NCI-H146 treated with DMSO at 0.1 percent for 48 hours (cell line): ENCODE measurements around the gene PLD4.
"Not testable (repeated sequence)": the region's sequence is repeated elsewhere in the genome, so short reads cannot be mapped to it uniquely, and the experiment has no call there.

Source experiments
- DNase-seq: peaks from one replicate; lab custom pipeline; 2025; ENCODE audit not compliant: unreplicated experiment; lab: John Stamatoyannopoulos, UW

The PLD4 gene

GRCh38 chr14:104924421-104925213 lies at the start of gene PLD4:
Gene PLD4, plus strand, starts transcription at chr14:104924879. Its CDS starts 2,262 bp downstream, at chr14:104927141.
- DNase-seq = no peak

GRCh38 chr14:104875412-104875751 lies 49.3 kb upstream of the PLD4 start:
- DNase-seq = no peak

GRCh38 chr14:104875811-104876210 lies 48.9 kb upstream of the PLD4 start:
- no peak for DNase-seq

- DNase-seq = no peak
Measured at GRCh38 chr14:104876251-104876699, 48.4 kb upstream of the PLD4 start.

- no peak for DNase-seq
Measured at GRCh38 chr14:104877066-104877805, 47.4 kb upstream of the PLD4 start.

- DNase-seq = no peak
Measured at GRCh38 chr14:104877806-104878550, 46.7 kb upstream of the PLD4 start.

GRCh38 chr14:104878582-104878981 lies 46.1 kb upstream of the PLD4 start:
- DNase-seq = no peak

GRCh38 chr14:104879201-104879982 lies 45.3 kb upstream of the PLD4 start:
- DNase-seq = no peak

GRCh38 chr14:104879983-104880565 lies 44.6 kb upstream of the PLD4 start:
- DNase-seq = no peak

GRCh38 chr14:104880584-104881210 lies 44.0 kb upstream of the PLD4 start:
- DNase-seq = no peak

GRCh38 chr14:104881369-104881979 lies 43.2 kb upstream of the PLD4 start:
- peak; percentile 43 for DNase-seq

GRCh38 chr14:104882325-104882973 lies 42.2 kb upstream of the PLD4 start:
- DNase-seq = no peak

- no peak for DNase-seq
Measured at GRCh38 chr14:104882991-104883660, 41.6 kb upstream of the PLD4 start.

GRCh38 chr14:104883681-104884361 lies 40.9 kb upstream of the PLD4 start:
- DNase-seq = no peak

GRCh38 chr14:104884381-104884780 lies 40.3 kb upstream of the PLD4 start:
- not testable (repeated sequence) for DNase-seq

GRCh38 chr14:104885031-104885972 lies 39.4 kb upstream of the PLD4 start:
- DNase-seq = no peak
